Activated CD4-positive, CD25-positive, alpha-beta regulatory T cell (primary cell): Measurements from ENCODE around the gene JAML.
"Not testable (repeated sequence)": the region's sequence is repeated elsewhere in the genome, so short reads cannot be mapped to it uniquely, and the experiment has no call there.

ENCODE experiments used
- DNase-seq, 4 experiments: peaks; one replicate each; lab custom pipeline; 2025; lab: John Stamatoyannopoulos, UW

Gene JAML

GRCh38 chr11:118193910-118194566 is 30.8 kb downstream of the JAML start:
- no peak for DNase-seq

DNA sequence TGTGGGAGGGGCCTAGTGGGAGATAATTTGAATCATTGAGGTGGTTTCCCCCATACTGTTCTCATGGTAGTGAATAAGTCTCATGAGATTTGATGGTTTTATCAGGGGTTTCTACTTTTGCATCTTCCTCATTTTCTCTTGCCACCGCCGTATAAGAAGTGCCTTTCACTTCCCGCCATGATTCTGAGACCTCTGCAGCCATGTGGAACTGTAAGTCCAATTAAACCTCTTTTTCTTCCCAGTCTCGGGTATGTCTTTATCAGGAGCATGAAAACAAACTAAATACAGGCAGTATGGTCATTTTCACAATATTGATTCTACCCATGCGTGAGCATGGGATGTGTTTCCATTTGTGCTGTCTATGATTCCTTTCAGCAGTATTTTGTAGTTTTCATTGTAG is 32.0 kb downstream of the JAML start:
- DNase-seq = not testable (repeated sequence)

DNA sequence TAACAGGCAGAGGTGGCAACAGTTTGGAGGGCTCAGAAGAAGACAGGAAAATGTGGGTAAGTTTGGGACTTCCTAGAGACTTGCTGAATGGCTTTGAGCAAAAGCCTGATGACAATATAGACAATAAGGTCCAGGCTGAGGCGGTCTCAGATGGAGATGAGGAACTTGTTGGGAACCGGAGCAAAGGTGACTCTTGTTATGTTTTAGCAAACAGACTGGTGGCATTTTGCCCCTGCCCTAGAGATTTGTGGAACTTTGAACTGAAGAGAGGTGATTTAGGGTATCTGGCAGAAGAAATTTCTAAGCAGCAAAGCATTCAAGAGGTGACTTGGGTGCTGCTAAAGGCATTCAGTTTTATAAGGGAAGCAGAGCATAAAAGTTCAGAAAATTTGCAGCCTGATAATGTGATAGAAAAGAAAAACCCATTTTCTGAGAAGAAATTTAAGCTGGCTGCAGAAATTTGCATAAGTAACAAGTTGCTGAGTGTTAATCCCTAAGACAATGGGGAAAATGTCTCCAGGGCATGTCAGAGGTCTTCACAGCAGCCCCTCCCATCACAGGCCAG is 33.8 kb downstream of the JAML start:
- DNase-seq = not testable (repeated sequence)

- no peak for DNase-seq
Measured at GRCh38 chr11:118186346-118187107, 38.3 kb downstream of the JAML start.

DNA sequence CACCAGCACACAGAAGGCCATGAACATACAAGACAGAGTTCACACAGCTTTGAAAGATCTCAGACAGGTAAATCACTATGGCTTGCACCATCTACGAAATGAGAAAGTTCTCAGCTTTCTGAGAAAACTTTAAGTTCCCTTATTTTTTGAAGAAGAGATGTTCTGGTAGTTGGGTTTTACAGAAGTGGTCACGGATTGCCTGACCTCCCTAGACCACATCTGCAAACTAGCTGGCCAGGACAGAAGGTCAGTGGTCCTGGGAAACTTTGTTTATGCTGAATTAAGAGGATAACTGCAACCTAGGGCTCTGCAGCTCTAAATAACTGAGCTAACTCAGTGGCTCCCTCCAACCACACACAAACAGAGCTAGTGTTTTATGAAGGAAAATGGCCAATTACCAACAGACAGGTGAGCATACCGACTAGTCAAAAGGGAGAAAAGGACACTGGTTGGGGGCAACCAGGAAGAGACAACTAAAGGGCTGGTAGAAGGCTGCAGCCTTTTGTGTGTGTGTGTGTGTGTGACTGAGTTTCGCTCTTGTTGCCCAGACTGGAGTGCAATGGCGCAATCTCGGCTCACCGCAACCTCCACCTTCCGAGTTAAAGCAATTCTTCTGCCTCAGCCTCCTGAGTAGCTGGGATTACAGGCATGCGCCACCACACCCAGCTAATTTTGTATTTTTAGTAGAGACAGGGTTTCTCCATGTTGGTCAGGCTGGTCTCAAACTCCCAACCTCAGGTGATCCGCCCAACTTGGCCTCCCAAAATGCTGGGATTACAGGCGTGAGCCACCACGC is 39.8 kb downstream of the JAML start:
- no peak for DNase-seq

DNA sequence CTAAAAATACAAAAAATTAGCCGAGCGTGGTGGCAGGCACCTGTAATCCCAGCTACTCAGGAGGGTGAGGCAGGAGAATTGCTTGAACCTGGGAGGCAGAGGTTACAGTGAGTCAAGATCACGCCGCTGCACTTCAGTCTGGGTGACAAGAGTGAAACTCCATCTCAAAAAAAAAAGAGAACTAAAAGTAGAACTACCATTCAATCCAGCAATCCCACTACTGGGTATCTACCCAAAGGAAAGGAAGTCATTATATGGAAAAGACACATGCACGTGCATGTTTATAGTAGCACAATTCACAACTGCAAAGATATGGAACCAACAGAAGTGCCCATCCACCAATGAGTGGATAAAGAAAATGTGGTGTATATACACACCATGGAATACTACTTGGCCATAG is 41.1 kb downstream of the JAML start:
- not testable (repeated sequence) for DNase-seq

DNA sequence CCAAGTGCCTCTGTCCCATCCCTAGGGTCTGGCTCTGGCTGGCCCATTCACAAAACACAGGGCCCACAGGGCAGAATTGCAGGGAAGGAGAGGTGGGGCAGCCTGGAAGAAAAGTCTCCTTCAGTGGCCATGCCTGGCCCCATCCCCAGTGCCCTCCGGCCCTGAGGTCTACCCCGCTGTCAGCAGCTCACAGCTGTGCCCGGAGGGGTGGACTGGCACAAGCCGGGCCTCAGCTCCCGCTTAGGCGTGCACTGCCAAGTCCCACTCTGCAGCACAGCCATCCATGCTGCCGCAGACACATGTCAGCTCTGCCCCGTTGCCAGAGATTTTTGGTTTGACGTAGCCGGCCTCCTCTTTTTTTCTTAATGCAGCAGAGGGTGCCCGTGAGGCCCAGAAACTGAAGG is 44.5 kb downstream of the JAML start:
- DNase-seq = no peak

DNA sequence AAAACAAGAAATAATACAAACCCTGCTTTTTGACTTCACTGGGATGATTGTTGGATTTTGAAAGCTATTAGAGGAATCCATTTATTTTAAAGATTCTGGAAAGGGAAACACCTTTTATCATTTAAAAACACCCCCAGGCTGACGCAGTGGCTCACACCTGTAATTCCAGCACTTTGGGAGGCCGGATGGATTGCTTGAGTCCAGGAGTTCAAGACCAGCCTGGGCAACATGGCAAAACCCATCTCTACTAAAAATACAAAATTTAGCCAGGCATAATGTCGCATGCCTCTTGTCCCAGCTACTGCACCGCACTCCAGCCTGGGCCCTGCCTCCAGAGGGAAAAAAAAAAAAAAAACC is 48.1 kb downstream of the JAML start:
- DNase-seq = no peak

- DNase-seq = no peak
Measured at GRCh38 chr11:118175993-118176777, 48.6 kb downstream of the JAML start, which contains the start of gene SCN2B. TSS of gene SCN2B (minus strand) at chr11:118176639. CDS start at chr11:118176431, 208 bp downstream.

DNA sequence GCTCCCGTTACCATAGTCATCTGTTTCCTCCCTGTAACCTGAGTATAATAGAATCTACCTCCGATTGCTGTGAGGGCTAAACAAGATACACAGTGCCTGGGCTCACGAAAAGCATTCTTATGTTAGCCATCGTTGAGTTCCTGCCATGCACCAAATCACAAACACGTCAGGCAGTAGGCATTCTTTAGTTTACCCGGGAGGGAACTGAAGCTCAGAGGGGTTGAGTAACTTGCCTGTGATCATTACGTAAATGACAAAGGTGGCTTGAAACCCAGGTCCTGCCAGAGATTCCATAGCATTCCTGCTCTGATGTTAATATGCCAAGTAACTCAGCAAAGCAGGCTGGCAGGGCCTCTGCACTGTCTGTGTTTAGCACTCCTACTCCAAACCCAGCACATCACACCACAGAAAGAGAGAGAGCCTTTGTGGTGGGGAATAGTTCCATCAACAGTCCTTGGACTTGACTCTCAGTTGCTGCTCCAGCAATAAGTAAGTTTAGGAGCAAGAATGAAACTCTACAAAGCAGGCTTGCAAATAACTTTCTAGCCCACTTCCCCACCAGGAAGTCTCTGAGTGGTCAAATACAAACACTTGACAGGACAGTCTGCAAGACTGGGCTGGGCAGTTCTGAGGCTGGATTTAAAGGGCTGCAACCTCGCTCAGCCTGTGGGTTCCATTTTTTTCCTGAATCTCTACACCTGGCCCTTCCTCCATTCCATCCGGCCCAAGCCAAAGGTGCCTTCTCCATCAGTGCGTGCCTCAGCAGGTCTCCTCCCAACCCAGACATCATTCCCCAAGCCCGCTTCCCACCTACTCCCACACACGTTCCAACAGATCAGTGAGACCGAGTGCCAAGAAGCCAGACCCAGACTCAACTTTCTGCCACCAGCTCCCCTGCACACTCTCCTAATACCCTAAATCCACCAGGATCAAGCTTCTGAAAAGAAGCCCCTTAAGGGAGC is 49.5 kb downstream of the JAML start:
- DNase-seq = no peak

- DNase-seq = no peak
Measured at GRCh38 chr11:118174006-118174567, 50.7 kb downstream of the JAML start.

DNA sequence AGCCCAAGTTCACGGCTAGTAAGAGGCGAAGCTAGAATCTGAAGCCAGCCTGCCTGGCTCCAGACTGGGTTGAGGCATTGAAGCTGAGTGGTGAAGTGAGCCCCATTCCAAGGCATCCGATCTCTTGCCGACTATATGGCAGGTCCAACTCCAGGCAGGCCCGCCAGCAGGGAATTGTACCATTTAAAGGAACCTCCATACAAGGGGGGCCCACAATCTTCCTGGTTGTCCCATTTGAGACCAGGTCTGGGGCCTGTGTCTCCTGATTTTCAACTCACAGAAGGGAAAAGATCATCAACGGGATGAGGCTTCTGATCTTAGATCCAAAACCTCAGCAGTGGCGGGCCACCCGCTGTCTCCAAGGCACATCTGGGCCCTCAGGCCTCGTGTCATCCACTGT is 52.5 kb downstream of the JAML start:
- DNase-seq = no peak

GRCh38 chr11:118171269-118172062 is 53.3 kb downstream of the JAML start:
- peak; percentile 47 to 55 (median 48) for DNase-seq

DNA sequence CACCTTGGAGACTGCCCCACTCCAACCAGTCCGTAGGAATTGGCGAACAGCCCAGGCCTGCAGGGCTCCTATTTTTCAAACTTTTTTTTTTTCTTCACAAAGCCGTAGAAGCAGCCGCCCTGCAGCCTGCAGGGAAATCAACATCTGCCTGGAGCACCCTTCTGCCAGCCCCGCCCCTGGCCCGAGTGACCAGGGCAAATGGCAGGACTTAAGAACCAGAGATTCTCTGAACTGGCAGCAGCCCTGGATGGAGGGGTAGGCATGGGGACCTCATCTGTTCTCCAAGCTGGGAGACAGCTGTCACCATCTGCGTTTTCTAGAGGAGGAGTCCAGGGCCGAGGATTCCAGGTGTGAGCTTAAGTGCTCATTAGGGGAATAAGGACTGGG is 53.9 kb downstream of the JAML start:
- no peak for DNase-seq

- DNase-seq = no peak
Measured at GRCh38 chr11:118170231-118170630, 54.6 kb downstream of the JAML start.

- no peak for DNase-seq
Measured at GRCh38 chr11:118169300-118170140, 55.3 kb downstream of the JAML start.

DNA sequence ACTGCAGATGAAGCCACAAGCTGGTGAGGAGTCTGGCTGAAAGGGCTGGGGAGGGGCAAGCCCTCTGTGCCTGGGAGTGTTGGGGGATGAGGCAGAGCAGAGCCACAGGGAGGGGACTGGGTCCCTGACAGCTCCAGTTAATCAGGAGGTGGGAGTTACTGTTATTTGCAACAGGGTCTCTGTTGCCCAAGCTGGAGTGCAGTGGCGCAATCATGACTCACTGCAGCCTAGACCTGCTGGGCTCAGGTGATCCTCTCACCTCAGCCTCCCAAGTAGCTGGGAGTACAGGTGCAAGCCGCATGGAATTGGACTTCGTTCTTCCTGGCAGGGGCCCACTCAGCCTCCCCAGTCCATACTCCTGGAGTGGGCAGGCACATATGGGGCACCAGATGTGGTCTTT is 56.1 kb downstream of the JAML start:
- no peak for DNase-seq

DNA sequence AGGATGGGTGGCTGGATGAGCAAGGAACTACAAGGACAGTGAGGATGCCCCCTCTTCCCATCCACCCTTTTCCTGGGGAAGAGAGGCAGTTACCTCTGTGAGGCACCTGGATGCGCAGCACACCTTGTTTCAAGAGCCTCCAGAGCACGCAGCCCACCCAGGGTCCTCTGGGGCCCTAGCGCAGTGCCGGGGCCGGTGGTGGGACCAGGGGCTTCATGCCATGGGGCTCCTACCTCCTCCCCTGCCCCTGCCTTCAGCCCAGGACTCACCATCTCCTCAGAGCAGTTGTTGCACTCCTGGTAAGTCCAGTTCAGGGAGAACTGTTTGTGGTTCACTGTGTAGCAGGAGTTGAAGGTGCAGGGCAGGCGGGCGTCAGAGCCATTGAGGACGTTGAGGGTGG is 56.5 kb downstream of the JAML start:
- DNase-seq = no peak
